Neural cell (in vitro differentiated cells): ENCODE measurements around the gene MAEA. TPM values are rescaled to one million over a fixed set of nuclear protein-coding genes. Genes with fewer than 3 reads are reported as not detected.

ENCODE experiments used
- H2AFZ ChIP-seq: fragments of 200-600, 300-800 bp; sonication (generic), shearing (Covaris generic); 2 replicates; pipeline ENCODE4 v1.6.0; 2014; ENCODE audit warnings: low read depth, mild to moderate bottlenecking, antibody characterized with exemption, low read length, moderate library complexity
- H3F3A ChIP-seq: fragments of 200-600 bp; shearing (Covaris generic); 2 replicates; pipeline ENCODE4 v1.6.1; 2016; ENCODE audit warnings: mild to moderate bottlenecking, moderate library complexity, mixed read lengths, antibody characterized with exemption, low read length; ENCODE audit not compliant: insufficient read depth, poor library complexity, severe bottlenecking
- H3K27ac ChIP-seq: fragments of 200-600, 300-800 bp; sonication (generic), shearing (Covaris generic); 2 replicates; pipeline ENCODE4 v1.5.1; 2014; ENCODE audit warnings: mild to moderate bottlenecking, low read length, moderate library complexity
- H3K27me3 ChIP-seq: fragments of 300-800, 200-600 bp; sonication (generic), shearing (Covaris generic); 2 replicates; pipeline ENCODE4 v1.6.0; 2014; ENCODE audit warnings: mild to moderate bottlenecking, low read depth, low read length, moderate library complexity; ENCODE audit not compliant: insufficient read depth
- H3K36me3 ChIP-seq: fragments of 300-800, 200-600 bp; sonication (generic), shearing (Covaris generic); 2 replicates; pipeline ENCODE4 v1.5.1; 2014; ENCODE audit warnings: mild to moderate bottlenecking, antibody characterized with exemption, low read length, moderate library complexity; ENCODE audit not compliant: insufficient read depth
- H3K4me2 ChIP-seq: fragments of 300-800, 200-600 bp; sonication (generic), shearing (Covaris generic); 2 replicates; pipeline ENCODE4 v1.6.0; 2014; ENCODE audit warnings: mild to moderate bottlenecking, low read length
- H3K4me3 ChIP-seq: fragments of 300-800, 200-600 bp; sonication (generic), shearing (Covaris generic); 2 replicates; pipeline ENCODE4 v1.5.1; 2014; ENCODE audit warnings: mild to moderate bottlenecking, low read length, moderate library complexity
- H3K79me2 ChIP-seq: fragments of 200-600 bp; shearing (Covaris generic); replicated peaks from 2 replicates; pipeline ENCODE4 v1.6.0; 2014; ENCODE audit warnings: mild to moderate bottlenecking, low read length, moderate library complexity; ENCODE audit not compliant: insufficient read depth
- H3K9ac ChIP-seq: fragments of 300-800, 200-600 bp; sonication (generic), shearing (Covaris generic); 2 replicates; pipeline ENCODE4 v1.6.1; 2016; ENCODE audit warnings: mild to moderate bottlenecking, low read length, mixed read lengths
- H3K9me2 ChIP-seq: fragments of 200-600 bp; shearing (Covaris generic); 2 replicates; pipeline ENCODE4 v1.6.1; 2016; ENCODE audit warnings: mild to moderate bottlenecking, low read length, mixed read lengths; ENCODE audit not compliant: insufficient read depth
- H3K9me3 ChIP-seq: fragments of 200-600, 300-800 bp; sonication (generic), shearing (Covaris generic); 2 replicates; pipeline ENCODE4 v1.6.1; 2016; ENCODE audit warnings: mild to moderate bottlenecking, mixed run types, low read length, moderate library complexity, mixed read lengths
- H4K20me1 ChIP-seq: fragments of 200-600 bp; shearing (Covaris generic); 2 replicates; pipeline ENCODE4 v1.6.1; 2016; ENCODE audit warnings: mild to moderate bottlenecking, mixed run types; ENCODE audit not compliant: insufficient read depth
- EP300 ChIP-seq: fragments of 450-650 bp; conservative IDR thresholded peaks from 2 replicates; pipeline ENCODE4 v1.6.1; 2014; ENCODE audit warnings: antibody characterized with exemption, mild to moderate bottlenecking, moderate library complexity; ENCODE audit not compliant: poor library complexity, severe bottlenecking
- EZH2 ChIP-seq: fragments of 200-600, 300-800 bp; shearing (Covaris generic), sonication (generic); IDR thresholded peaks from 2 replicates; pipeline ENCODE4 v1.6.1; 2014; ENCODE audit warnings: antibody characterized with exemption, low read length, borderline replicate concordance, mild to moderate bottlenecking; ENCODE audit not compliant: insufficient read depth, poor library complexity, severe bottlenecking
- MXI1 ChIP-seq: fragments of 450-650 bp; conservative IDR thresholded peaks from 2 replicates; pipeline ENCODE4 v1.6.1; 2014; ENCODE audit warnings: antibody characterized with exemption, mild to moderate bottlenecking; ENCODE audit not compliant: poor library complexity, severe bottlenecking
- POLR2AphosphoS5 ChIP-seq: IDR thresholded peaks from 2 replicates; pipeline ENCODE4 v1.6.1; 2012
- RAD21 ChIP-seq: fragments of 450-650 bp; conservative IDR thresholded peaks from 2 replicates; pipeline ENCODE4 v1.6.1; 2014; ENCODE audit warnings: antibody characterized with exemption, mild to moderate bottlenecking, moderate library complexity
- SMC3 ChIP-seq: fragments of 450-650 bp; conservative IDR thresholded peaks from 2 replicates; pipeline ENCODE4 v1.6.1; 2014; ENCODE audit warnings: antibody characterized with exemption, mild to moderate bottlenecking, moderate library complexity; ENCODE audit not compliant: poor library complexity
- TAF1 ChIP-seq: IDR thresholded peaks from 2 replicates; pipeline ENCODE4 v1.6.1; 2012; ENCODE audit warnings: low read depth
- polyA plus RNA-seq: library from polyadenylated mRNA; depleted of rRNA; stranded (reverse); fragments of >200 nt; gene quantifications from 2 replicates; pipeline ENCODE4 v1.2.3, GENCODE V29; 2014
- TF ChIP-seq, protein P1 (sequence below): fragments of 450-650 bp; IDR thresholded peaks from 2 replicates; pipeline ENCODE4 v1.5.1; 2014; ENCODE audit warnings: antibody characterized with exemption, mild to moderate bottlenecking, moderate library complexity; ENCODE audit not compliant: poor library complexity, severe bottlenecking
- TF ChIP-seq, protein P2 (sequence below): IDR thresholded peaks from 2 replicates; pipeline ENCODE4 v1.6.1; 2012; ENCODE audit warnings: borderline replicate concordance

The MAEA gene
- polyA plus RNA-seq, 1 donor from 2014 or later: 106 TPM

- Histone ChIP-seq H3K27me3 (no peaks in the 10 kb centered on the region), H4K20me1 (no peaks in the 10 kb centered on the region), H3K36me3 (no peaks in the 10 kb centered on the region), H2AFZ (no peak overlapping the region), H3K27ac (no peak overlapping the region), H3K79me2 (peaks cover 33% of the 10 kb centered on the region), H3K4me2 (no peak overlapping the region), H3K9me3 (no peaks in the 10 kb centered on the region), H3K4me3 (no peak overlapping the region), H3K9me2 (no peaks in the 10 kb centered on the region), H3F3A (no peaks in the 10 kb centered on the region), H3K9ac (no peak overlapping the region)
- TF ChIP-seq EZH2: no peak
- TF ChIP-seq, protein P1, sequence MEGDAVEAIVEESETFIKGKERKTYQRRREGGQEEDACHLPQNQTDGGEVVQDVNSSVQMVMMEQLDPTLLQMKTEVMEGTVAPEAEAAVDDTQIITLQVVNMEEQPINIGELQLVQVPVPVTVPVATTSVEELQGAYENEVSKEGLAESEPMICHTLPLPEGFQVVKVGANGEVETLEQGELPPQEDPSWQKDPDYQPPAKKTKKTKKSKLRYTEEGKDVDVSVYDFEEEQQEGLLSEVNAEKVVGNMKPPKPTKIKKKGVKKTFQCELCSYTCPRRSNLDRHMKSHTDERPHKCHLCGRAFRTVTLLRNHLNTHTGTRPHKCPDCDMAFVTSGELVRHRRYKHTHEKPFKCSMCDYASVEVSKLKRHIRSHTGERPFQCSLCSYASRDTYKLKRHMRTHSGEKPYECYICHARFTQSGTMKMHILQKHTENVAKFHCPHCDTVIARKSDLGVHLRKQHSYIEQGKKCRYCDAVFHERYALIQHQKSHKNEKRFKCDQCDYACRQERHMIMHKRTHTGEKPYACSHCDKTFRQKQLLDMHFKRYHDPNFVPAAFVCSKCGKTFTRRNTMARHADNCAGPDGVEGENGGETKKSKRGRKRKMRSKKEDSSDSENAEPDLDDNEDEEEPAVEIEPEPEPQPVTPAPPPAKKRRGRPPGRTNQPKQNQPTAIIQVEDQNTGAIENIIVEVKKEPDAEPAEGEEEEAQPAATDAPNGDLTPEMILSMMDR: no peak
- TF ChIP-seq MXI1: no peak
- TF ChIP-seq EP300: no peak
- TF ChIP-seq SMC3: no peak
- no peak for TF ChIP-seq TAF1
- no peak for TF ChIP-seq POLR2AphosphoS5
- TF ChIP-seq RAD21: no peak
- TF ChIP-seq, protein P2, sequence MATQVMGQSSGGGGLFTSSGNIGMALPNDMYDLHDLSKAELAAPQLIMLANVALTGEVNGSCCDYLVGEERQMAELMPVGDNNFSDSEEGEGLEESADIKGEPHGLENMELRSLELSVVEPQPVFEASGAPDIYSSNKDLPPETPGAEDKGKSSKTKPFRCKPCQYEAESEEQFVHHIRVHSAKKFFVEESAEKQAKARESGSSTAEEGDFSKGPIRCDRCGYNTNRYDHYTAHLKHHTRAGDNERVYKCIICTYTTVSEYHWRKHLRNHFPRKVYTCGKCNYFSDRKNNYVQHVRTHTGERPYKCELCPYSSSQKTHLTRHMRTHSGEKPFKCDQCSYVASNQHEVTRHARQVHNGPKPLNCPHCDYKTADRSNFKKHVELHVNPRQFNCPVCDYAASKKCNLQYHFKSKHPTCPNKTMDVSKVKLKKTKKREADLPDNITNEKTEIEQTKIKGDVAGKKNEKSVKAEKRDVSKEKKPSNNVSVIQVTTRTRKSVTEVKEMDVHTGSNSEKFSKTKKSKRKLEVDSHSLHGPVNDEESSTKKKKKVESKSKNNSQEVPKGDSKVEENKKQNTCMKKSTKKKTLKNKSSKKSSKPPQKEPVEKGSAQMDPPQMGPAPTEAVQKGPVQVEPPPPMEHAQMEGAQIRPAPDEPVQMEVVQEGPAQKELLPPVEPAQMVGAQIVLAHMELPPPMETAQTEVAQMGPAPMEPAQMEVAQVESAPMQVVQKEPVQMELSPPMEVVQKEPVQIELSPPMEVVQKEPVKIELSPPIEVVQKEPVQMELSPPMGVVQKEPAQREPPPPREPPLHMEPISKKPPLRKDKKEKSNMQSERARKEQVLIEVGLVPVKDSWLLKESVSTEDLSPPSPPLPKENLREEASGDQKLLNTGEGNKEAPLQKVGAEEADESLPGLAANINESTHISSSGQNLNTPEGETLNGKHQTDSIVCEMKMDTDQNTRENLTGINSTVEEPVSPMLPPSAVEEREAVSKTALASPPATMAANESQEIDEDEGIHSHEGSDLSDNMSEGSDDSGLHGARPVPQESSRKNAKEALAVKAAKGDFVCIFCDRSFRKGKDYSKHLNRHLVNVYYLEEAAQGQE: no peak
Observed at GRCh38 chr4:1300466-1301455, 11.1 kb downstream of the MAEA start.

- TF ChIP-seq, protein P1: no peak
- TF ChIP-seq TAF1 (no peak), EP300 (no peak), RAD21 (no peak), POLR2AphosphoS5 (no peak), EZH2 (no peak), SMC3 (no peak), MXI1 (no peak)
- TF ChIP-seq, protein P2: no peak
- Histone ChIP-seq H2AFZ (no peak overlapping the region), H3K9ac (no peak overlapping the region), H3F3A (no peaks in the 10 kb centered on the region), H3K4me3 (no peak overlapping the region), H3K79me2 (peaks cover 34% of the 10 kb centered on the region), H3K27ac (no peak overlapping the region), H4K20me1 (no peaks in the 10 kb centered on the region), H3K36me3 (no peaks in the 10 kb centered on the region), H3K27me3 (no peaks in the 10 kb centered on the region), H3K9me2 (no peaks in the 10 kb centered on the region), H3K4me2 (no peak overlapping the region), H3K9me3 (no peaks in the 10 kb centered on the region)
Observed at GRCh38 chr4:1302159-1302558, 12.5 kb downstream of the MAEA start.
